ENCODE results near the gene NFAM1. TPM values are rescaled to one million over a fixed set of nuclear protein-coding genes. Genes with fewer than 3 reads are reported as not detected.

The NFAM1 gene
- not detected in 2 replicates for total RNA-seq (2014; rRNA removed; shearing (Covaris generic))

GRCh38 chr22:42432020-42432596, at the start of gene NFAM1:
NFAM1 (minus strand) TSS chr22:42432403; CDS start chr22:42432357, 46 bp downstream.
- DNase-seq (ENCODE audit: low spot score), result no peak

- no peak for DNase-seq (ENCODE audit: low spot score)
Measured at GRCh38 chr22:42475122-42475521, 42.9 kb upstream of the NFAM1 start.

GRCh38 chr22:42473484-42474193, 41.4 kb upstream of the NFAM1 start:
- peak; percentile 62 for DNase-seq (ENCODE audit: low spot score)

- DNase-seq (ENCODE audit: low spot score), result no peak
Measured at GRCh38 chr22:42472671-42473070, 40.5 kb upstream of the NFAM1 start.

- DNase-seq (ENCODE audit: low spot score), result no peak
Measured at GRCh38 chr22:42471441-42471840, 39.2 kb upstream of the NFAM1 start.

GRCh38 chr22:42470366-42471082, 38.3 kb upstream of the NFAM1 start:
- DNase-seq (ENCODE audit: low spot score), result no peak

GRCh38 chr22:42468841-42469240, 36.6 kb upstream of the NFAM1 start:
- DNase-seq (ENCODE audit: low spot score), result no peak

GRCh38 chr22:42462016-42462415, 29.8 kb upstream of the NFAM1 start:
- no peak for DNase-seq (ENCODE audit: low spot score)

GRCh38 chr22:42461511-42461910, 29.3 kb upstream of the NFAM1 start:
- DNase-seq (ENCODE audit: low spot score), result no peak

- DNase-seq (ENCODE audit: low spot score), result no peak
Measured at GRCh38 chr22:42459287-42460063, 27.3 kb upstream of the NFAM1 start.

GRCh38 chr22:42452916-42453315, 20.7 kb upstream of the NFAM1 start:
- DNase-seq (ENCODE audit: low spot score), result no peak

GRCh38 chr22:42452456-42452855, 20.3 kb upstream of the NFAM1 start:
- DNase-seq (ENCODE audit: low spot score), result no peak

GRCh38 chr22:42451499-42452145, 19.4 kb upstream of the NFAM1 start:
- DNase-seq (ENCODE audit: low spot score), result no peak

GRCh38 chr22:42450862-42451261, 18.7 kb upstream of the NFAM1 start:
- no peak for DNase-seq (ENCODE audit: low spot score)

- no peak for DNase-seq (ENCODE audit: low spot score)
Measured at GRCh38 chr22:42446151-42446550, 13.9 kb upstream of the NFAM1 start.

- peak; percentile 77 for DNase-seq (ENCODE audit: low spot score)
Measured at GRCh38 chr22:42444077-42444904, 12.1 kb upstream of the NFAM1 start.

GRCh38 chr22:42443240-42444076, 11.3 kb upstream of the NFAM1 start:
- DNase-seq (ENCODE audit: low spot score), result no peak

- DNase-seq (ENCODE audit: low spot score), result no peak
Measured at GRCh38 chr22:42442748-42443147, 10.5 kb upstream of the NFAM1 start.

GRCh38 chr22:42440728-42441127, 8.5 kb upstream of the NFAM1 start:
- no peak for DNase-seq (ENCODE audit: low spot score)

Data from H4 (cell line).